ENCODE measurements around the gene C4orf50. TPM values are rescaled to one million over a fixed set of nuclear protein-coding genes. Genes with fewer than 3 reads are reported as not detected.
"Not testable (repeated sequence)": the region's sequence is repeated elsewhere in the genome, so short reads cannot be mapped to it uniquely, and the experiment has no call there.

The C4orf50 gene
- total and polyA plus RNA-seq, 2 experiments from 2014 or later: not detected

DNA sequence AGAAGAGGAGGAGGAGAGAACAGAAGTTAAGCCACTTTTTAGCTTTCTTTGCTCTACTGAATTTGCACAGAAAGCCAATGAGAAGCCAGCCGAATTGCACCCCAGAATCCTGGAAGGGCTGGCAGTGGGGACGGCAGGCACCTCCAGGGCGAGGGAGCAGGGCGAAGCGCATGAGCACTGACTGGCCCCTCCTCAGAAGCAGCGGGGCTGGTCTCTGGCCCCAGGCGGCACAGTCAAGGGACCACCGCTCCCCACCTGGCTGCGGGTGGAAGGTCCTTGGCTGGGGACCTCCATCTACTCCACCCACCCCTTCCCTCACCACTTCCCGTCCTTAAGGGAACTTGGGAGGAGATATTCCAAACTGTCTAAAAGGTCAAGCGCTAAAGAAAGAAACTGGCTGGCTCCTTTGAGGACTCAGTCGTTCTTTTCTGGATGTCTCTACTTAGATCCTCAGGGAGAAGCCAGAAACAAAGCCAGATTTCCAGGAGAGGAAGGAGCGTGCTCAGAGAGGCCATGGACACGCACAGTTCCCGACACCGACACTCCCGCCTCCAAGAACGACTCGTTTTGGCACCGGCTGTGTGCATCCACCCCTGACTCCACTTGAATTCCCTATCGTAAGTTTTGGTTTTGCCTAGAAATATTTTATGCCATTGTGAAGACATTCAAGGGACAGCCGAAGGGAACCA lies 65.8 kb downstream of the C4orf50 start:
- Histone ChIP-seq H3K79me2 (ENCODE audit: insufficient read depth) (no peaks in the 10 kb centered on the region), H3K27me3 (replicated peaks; ENCODE audit: insufficient read depth) (no peaks in the 10 kb centered on the region; the same call in 1 of the 2 replicates), H3K4me1 (ENCODE audit: insufficient read depth) (no peaks in the 10 kb centered on the region), H3K27ac (no peak overlapping the region), H2AFZ (no peak overlapping the region), H3F3A (ENCODE audit: insufficient read depth) (no peaks in the 10 kb centered on the region), H3K9ac (no peak overlapping the region), H3K36me3 (ENCODE audit: low read depth) (no peaks in the 10 kb centered on the region), H3K9me2 (ENCODE audit: insufficient read depth) (no peaks in the 10 kb centered on the region), H4K20me1 (ENCODE audit: insufficient read depth) (no peaks in the 10 kb centered on the region), H3K9me3 (ENCODE audit: low read depth) (no peaks in the 10 kb centered on the region), H3K4me3 (no peak overlapping the region), H3K4me2 (ENCODE audit: unreplicated experiment) (no peak overlapping the region)
- TF ChIP-seq EZH2 (IDR thresholded peaks at IDR 0.05; ENCODE audit: insufficient read depth, poor library complexity, severe bottlenecking): no peak
- no peak for TF ChIP-seq EZH2phosphoT487 (IDR thresholded peaks at IDR 0.05; ENCODE audit: insufficient read depth, low read depth)
- no peak for DNase-seq
- in situ Hi-C loops (cut with MboI): no loop called here
- 42 to 43% methylated on average over 20 to 22 of the region's 22 CpGs for WGBS, 2 experiments (ENCODE audit: low coverage in 1 of 2, low lambda C conversion rate in 2 of 2, missing lambda C conversion rate in 2 of 2)

DNA sequence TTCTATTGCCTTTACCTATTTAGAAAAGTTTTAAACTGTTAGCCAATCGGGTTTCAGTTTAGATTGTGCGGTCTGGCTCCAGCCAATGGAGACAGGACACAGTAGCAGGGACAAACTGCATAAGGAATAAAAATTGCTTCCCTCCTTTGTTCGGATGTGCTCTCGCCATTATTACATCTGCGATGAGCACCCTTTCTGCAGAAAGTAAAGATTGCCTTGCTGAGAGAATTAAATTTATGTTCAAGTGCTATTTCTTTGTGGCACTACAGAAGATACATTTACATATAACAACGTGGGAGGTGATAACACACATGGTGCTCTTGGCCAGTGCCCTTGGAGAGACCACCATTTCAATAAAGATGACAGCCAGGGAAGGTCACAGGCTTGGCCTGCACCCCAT lies 71.6 kb downstream of the C4orf50 start:
- H3K27ac ChIP-seq; H3F3A ChIP-seq (ENCODE audit: insufficient read depth); H2AFZ ChIP-seq; DNase-seq; H3K4me3 ChIP-seq; H3K9me2 ChIP-seq (ENCODE audit: insufficient read depth); H3K4me1 ChIP-seq (ENCODE audit: insufficient read depth); in situ Hi-C loops (cut with MboI); H3K9ac ChIP-seq; H3K9me3 ChIP-seq (ENCODE audit: low read depth); H3K4me2 ChIP-seq (ENCODE audit: unreplicated experiment); H4K20me1 ChIP-seq (ENCODE audit: insufficient read depth); H3K36me3 ChIP-seq (ENCODE audit: low read depth); H3K79me2 ChIP-seq (ENCODE audit: insufficient read depth): not testable (repeated sequence)
- 25 to 37% methylated on average over 6 of the region's 6 CpGs for WGBS, 2 experiments (ENCODE audit: low coverage in 1 of 2, low lambda C conversion rate in 2 of 2, missing lambda C conversion rate in 2 of 2)
- peaks cover 10% of the 10 kb centered on the region; the same call in 1 of the 2 replicates for H3K27me3 ChIP-seq (replicated peaks; ENCODE audit: insufficient read depth)

DNA sequence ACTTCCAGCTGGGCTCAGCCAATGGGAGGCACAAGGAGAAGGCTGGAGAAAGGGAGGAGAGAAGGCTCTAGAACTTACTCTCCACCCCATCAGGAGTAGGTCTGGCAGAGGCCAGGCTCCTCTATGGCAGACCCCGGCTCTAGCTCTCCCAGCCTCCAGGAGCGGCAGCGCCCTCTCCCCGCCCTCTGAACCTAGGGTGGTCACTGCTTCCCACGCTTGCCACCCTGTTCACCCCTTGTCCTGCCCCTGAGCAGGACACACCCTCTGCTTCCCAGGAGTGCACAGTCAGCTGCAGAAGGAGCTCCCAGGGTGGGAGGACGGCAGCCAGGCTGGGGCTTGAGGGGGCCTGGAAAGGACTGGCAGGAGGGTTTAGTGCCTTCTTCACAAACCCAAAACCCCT lies 72.3 kb downstream of the C4orf50 start:
- no peaks in the 10 kb centered on the region for H3K4me1 ChIP-seq (ENCODE audit: insufficient read depth)
- H3K27me3 ChIP-seq (replicated peaks; ENCODE audit: insufficient read depth): peaks cover 10% of the 10 kb centered on the region; the same call in 1 of the 2 replicates
- no peaks in the 10 kb centered on the region for H3K9me3 ChIP-seq (ENCODE audit: low read depth)
- H3K4me3 ChIP-seq: no peak overlapping the region
- no peaks in the 10 kb centered on the region for H3K36me3 ChIP-seq (ENCODE audit: low read depth)
- no peak overlapping the region for H3K4me2 ChIP-seq (ENCODE audit: unreplicated experiment)
- no peak overlapping the region for H3K27ac ChIP-seq
- H4K20me1 ChIP-seq (ENCODE audit: insufficient read depth): no peaks in the 10 kb centered on the region
- TF ChIP-seq EZH2 (IDR thresholded peaks at IDR 0.05; ENCODE audit: insufficient read depth, poor library complexity, severe bottlenecking): no peak
- no peak for TF ChIP-seq EZH2phosphoT487 (IDR thresholded peaks at IDR 0.05; ENCODE audit: insufficient read depth, low read depth)
- DNase-seq: no peak
- no peaks in the 10 kb centered on the region for H3F3A ChIP-seq (ENCODE audit: insufficient read depth)
- in situ Hi-C loops (cut with MboI): no loop called here
- H3K79me2 ChIP-seq (ENCODE audit: insufficient read depth): no peaks in the 10 kb centered on the region
- WGBS, 2 experiments (ENCODE audit: low coverage in 1 of 2, low lambda C conversion rate in 2 of 2, missing lambda C conversion rate in 2 of 2): 39 to 40% methylated on average over 6 of the region's 6 CpGs
- no peak overlapping the region for H2AFZ ChIP-seq
- no peaks in the 10 kb centered on the region for H3K9me2 ChIP-seq (ENCODE audit: insufficient read depth)
- H3K9ac ChIP-seq: no peak overlapping the region

GRCh38 chr4:5945171-5945570 lies 73.1 kb downstream of the C4orf50 start:
- H3K4me3 ChIP-seq: no peak overlapping the region
- no peaks in the 10 kb centered on the region for H3K9me3 ChIP-seq (ENCODE audit: low read depth)
- no peak overlapping the region for H3K9ac ChIP-seq
- in situ Hi-C loops (cut with MboI): no loop called here
- H3K79me2 ChIP-seq (ENCODE audit: insufficient read depth): no peaks in the 10 kb centered on the region
- no peak overlapping the region for H3K4me2 ChIP-seq (ENCODE audit: unreplicated experiment)
- no peak for TF ChIP-seq EZH2 (IDR thresholded peaks at IDR 0.05; ENCODE audit: insufficient read depth, poor library complexity, severe bottlenecking)
- no peak for TF ChIP-seq EZH2phosphoT487 (IDR thresholded peaks at IDR 0.05; ENCODE audit: insufficient read depth, low read depth)
- H4K20me1 ChIP-seq (ENCODE audit: insufficient read depth): no peaks in the 10 kb centered on the region
- H2AFZ ChIP-seq: no peak overlapping the region
- H3F3A ChIP-seq (ENCODE audit: insufficient read depth): no peaks in the 10 kb centered on the region
- H3K27ac ChIP-seq: no peak overlapping the region
- WGBS, 2 experiments (ENCODE audit: low coverage in 1 of 2, low lambda C conversion rate in 2 of 2, missing lambda C conversion rate in 2 of 2): 48 to 51% methylated on average over 11 of the region's 11 CpGs
- H3K36me3 ChIP-seq (ENCODE audit: low read depth): no peaks in the 10 kb centered on the region
- no peak for DNase-seq
- H3K9me2 ChIP-seq (ENCODE audit: insufficient read depth): no peaks in the 10 kb centered on the region
- no peaks in the 10 kb centered on the region for H3K4me1 ChIP-seq (ENCODE audit: insufficient read depth)
- H3K27me3 ChIP-seq (replicated peaks; ENCODE audit: insufficient read depth): peaks cover 10% of the 10 kb centered on the region; the same call in 1 of the 2 replicates

All from GM23248 (cell line).